ENCODE data around the gene LZTR1. TPM values are rescaled to one million over a fixed set of nuclear protein-coding genes. Genes with fewer than 3 reads are reported as not detected.
A peak's percentile ranks its signal among the peaks of the same experiment; 100 is the strongest.
"Not testable (repeated sequence)": the region's sequence is repeated elsewhere in the genome, so short reads cannot be mapped to it uniquely, and the experiment has no call there.

Gene LZTR1
- polyA plus RNA-seq, 2 of the 4 experiments (the other 2 are of a cell fraction): 14.1 to 23.5 TPM

DNA sequence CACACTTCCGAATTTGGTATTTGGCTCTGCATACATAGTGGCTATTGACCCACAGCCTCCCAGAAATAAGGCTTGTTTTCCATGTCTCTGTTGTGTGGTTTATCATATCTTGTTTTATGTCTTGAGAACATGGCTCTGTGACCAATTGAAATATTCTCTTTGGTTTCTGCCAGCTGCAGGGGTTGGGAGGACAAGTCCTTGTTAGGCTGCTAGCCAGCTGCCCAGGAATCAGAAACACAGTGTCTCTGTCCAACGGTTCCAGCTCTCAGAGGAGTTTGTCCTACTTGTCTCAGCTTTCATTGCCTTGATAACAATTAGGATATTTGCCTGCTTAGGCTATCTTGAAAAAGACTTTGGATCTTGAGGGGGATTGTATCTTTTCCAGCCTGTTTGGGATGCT lies 56.3 kb downstream of the LZTR1 start:
- DNase-seq (ENCODE audit: low read depth in 1 of 2, low spot score in 1 of 2): no peak
- no peak for ATAC-seq
- peak overlapping the region; percentile 47; the same call in 2 of the 3 replicates for H3K4me2 ChIP-seq
- H3K4me1 ChIP-seq: peaks cover 18% of the 10 kb centered on the region
- CTCF ChIA-PET: interaction anchor here (0.6 to 1.8 kb wide), 5 partner anchors 9 to 153 kb away, joined by 3 to 7 read pairs (median 5); no protein-coding TSS in a partner anchor
- POLR2A ChIA-PET: interaction anchor here (1.1 kb wide), 1 partner anchor 56 kb away, joined by 6 read pairs; the partner anchor contains the start of gene LZTR1
- H3K27ac ChIP-seq: peak overlapping the region; percentile 72 to 76; a peak in 5 of 6 replicates
- WGBS (ENCODE audit: missing lambda C conversion rate): 46% methylated on average over 2 of the region's 2 CpGs
- FAIRE-seq: no peak
- H3K4me3 ChIP-seq: no peak overlapping the region
- TF ChIP-seq HOXB5 (CRISPR knock-in tag; IDR thresholded peaks at IDR 0.05): no peak
- no peaks in the 10 kb centered on the region for H3K9me3 ChIP-seq

GRCh38 chr22:21039158-21039557 lies 57.1 kb downstream of the LZTR1 start:
- FAIRE-seq; POLR2A ChIA-PET; H3K9me3 ChIP-seq; ATAC-seq; H3K4me2 ChIP-seq; H3K4me3 ChIP-seq; DNase-seq (ENCODE audit: low read depth in 1 of 2, low spot score in 1 of 2): not testable (repeated sequence)
- 62% methylated on average over 5 of the region's 5 CpGs for WGBS (ENCODE audit: missing lambda C conversion rate)
- CTCF ChIA-PET: interaction anchor here (1.5 to 1.8 kb wide), 2 partner anchors 63 to 154 kb away, joined by 5 read pairs; no protein-coding TSS in a partner anchor
- peaks cover 21% of the 10 kb centered on the region for H3K4me1 ChIP-seq
- H3K27ac ChIP-seq: peak overlapping the region in 1 of 2 experiments; percentile 72; a peak in 2 of 6 replicates

DNA sequence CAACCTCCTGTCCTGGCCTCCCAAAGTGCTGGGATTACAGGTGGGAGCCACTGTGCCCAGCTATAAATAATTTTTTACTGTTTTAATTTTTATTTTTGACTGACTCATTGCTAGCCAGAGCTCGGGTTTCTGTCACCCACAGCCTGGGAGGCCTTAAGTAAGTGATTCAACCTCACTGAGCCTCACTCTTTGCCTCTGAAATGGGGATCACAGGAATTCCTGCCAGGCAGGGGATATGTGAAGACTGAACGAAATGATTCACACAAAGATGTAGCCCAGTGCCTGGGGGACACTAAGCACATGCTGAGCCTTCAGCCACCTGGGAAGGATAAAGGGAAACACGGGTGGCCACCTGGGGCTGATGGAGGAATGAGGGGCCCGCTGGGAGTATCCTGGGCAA lies 59.8 kb downstream of the LZTR1 start:
- peak overlapping the region in 1 of 2 experiments; percentile 23; a peak in 3 of 6 replicates for H3K27ac ChIP-seq
- 60% methylated on average over 3 of the region's 4 CpGs for WGBS (ENCODE audit: missing lambda C conversion rate)
- H3K4me2 ChIP-seq: no peak overlapping the region
- no peak overlapping the region for H3K4me3 ChIP-seq
- CTCF ChIA-PET: interaction anchor here (1.1 kb wide), 1 partner anchor 61 kb away, joined by 3 read pairs; no protein-coding TSS in a partner anchor
- no peak for ATAC-seq
- POLR2A ChIA-PET: no interaction called here
- TF ChIP-seq BHLHE40 (IDR thresholded peaks at IDR 0.05; ENCODE audit: low read depth, low read length) (no peak), MAX (IDR thresholded peaks at IDR 0.05) (no peak), EHF (CRISPR knock-in tag; IDR thresholded peaks at IDR 0.05) (no peak), RAD21 (conservative IDR thresholded peaks at IDR 0.05 in 1 of 2, IDR thresholded peaks at IDR 0.05 in 1 of 2) (no peak), CHD4 (IDR thresholded peaks at IDR 0.05; ENCODE audit: borderline replicate concordance) (no peak), KDM5A (IDR thresholded peaks at IDR 0.05) (no peak), PBX3 (IDR thresholded peaks at IDR 0.05) (no peak), RNF2 (IDR thresholded peaks at IDR 0.05; ENCODE audit: borderline replicate concordance, low read depth) (no peak), KDM1A (IDR thresholded peaks at IDR 0.05; ENCODE audit: low read depth) (no peak), POLR2A (IDR thresholded peaks at IDR 0.05; ENCODE audit: low read length) (no peak), CBX2 (IDR thresholded peaks at IDR 0.05; ENCODE audit: borderline replicate concordance, low read depth) (no peak), MAFK (IDR thresholded peaks at IDR 0.05; ENCODE audit: partially characterized antibody) (no peak), RFX5 (IDR thresholded peaks at IDR 0.05) (no peak), MAZ (IDR thresholded peaks at IDR 0.05; ENCODE audit: borderline replicate concordance, low read depth, low read length) (no peak)
- TF ChIP-seq, protein P1, sequence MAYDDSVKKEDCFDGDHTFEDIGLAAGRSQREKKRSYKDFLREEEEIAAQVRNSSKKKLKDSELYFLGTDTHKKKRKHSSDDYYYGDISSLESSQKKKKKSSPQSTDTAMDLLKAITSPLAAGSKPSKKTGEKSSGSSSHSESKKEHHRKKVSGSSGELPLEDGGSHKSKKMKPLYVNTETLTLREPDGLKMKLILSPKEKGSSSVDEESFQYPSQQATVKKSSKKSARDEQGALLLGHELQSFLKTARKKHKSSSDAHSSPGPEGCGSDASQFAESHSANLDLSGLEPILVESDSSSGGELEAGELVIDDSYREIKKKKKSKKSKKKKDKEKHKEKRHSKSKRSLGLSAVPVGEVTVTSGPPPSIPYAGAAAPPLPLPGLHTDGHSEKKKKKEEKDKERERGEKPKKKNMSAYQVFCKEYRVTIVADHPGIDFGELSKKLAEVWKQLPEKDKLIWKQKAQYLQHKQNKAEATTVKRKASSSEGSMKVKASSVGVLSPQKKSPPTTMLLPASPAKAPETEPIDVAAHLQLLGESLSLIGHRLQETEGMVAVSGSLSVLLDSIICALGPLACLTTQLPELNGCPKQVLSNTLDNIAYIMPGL (CRISPR knock-in tag; IDR thresholded peaks at IDR 0.05; ENCODE audit: borderline replicate concordance): no peak
- TF ChIP-seq, protein P2, sequence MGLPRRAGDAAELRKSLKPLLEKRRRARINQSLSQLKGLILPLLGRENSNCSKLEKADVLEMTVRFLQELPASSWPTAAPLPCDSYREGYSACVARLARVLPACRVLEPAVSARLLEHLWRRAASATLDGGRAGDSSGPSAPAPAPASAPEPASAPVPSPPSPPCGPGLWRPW (IDR thresholded peaks at IDR 0.05): no peak
- no peaks in the 10 kb centered on the region for H3K9me3 ChIP-seq
- H3K4me1 ChIP-seq: peaks cover 29% of the 10 kb centered on the region
- FAIRE-seq: no peak
- DNase-seq (ENCODE audit: low read depth in 1 of 2, low spot score in 1 of 2): no peak

All from A549 (cell line).